Measurements from ENCODE around the gene EIF3K.
"Not testable (repeated sequence)": the region's sequence is repeated elsewhere in the genome, so short reads cannot be mapped to it uniquely, and the experiment has no call there.

EIF3K gene

GRCh38 chr19:38618590-38619360, at the start of gene EIF3K:
TSS of gene EIF3K (plus strand) at chr19:38619188. CDS start at chr19:38619269, 81 bp downstream.
- DNase-seq (ENCODE audit: low read depth in 3 of 3), result peak; percentile 97 to 98 (median 97)

GRCh38 chr19:38569368-38569983, 49.5 kb upstream of the EIF3K start:
- DNase-seq (ENCODE audit: low read depth in 3 of 3), result no peak

- no peak for DNase-seq (ENCODE audit: low read depth in 3 of 3)
Observed at GRCh38 chr19:38571682-38572081, 47.3 kb upstream of the EIF3K start.

GRCh38 chr19:38577826-38578225, 41.2 kb upstream of the EIF3K start:
- no peak for DNase-seq (ENCODE audit: low read depth in 3 of 3)

- not testable (repeated sequence) for DNase-seq (ENCODE audit: low read depth in 3 of 3)
Observed at GRCh38 chr19:38579304-38579703, 39.7 kb upstream of the EIF3K start.

GRCh38 chr19:38580080-38580479, 38.9 kb upstream of the EIF3K start:
- DNase-seq (ENCODE audit: low read depth in 3 of 3), result no peak

- DNase-seq (ENCODE audit: low read depth in 3 of 3), result no peak
Observed at GRCh38 chr19:38583219-38583984, 35.6 kb upstream of the EIF3K start.

- DNase-seq (ENCODE audit: low read depth in 3 of 3), result no peak
Observed at GRCh38 chr19:38583985-38584305, 35.0 kb upstream of the EIF3K start.

- no peak for DNase-seq (ENCODE audit: low read depth in 3 of 3)
Observed at GRCh38 chr19:38587562-38587961, 31.4 kb upstream of the EIF3K start.

- no peak for DNase-seq (ENCODE audit: low read depth in 3 of 3)
Observed at GRCh38 chr19:38588041-38588440, 30.9 kb upstream of the EIF3K start.

- DNase-seq (ENCODE audit: low read depth in 3 of 3), result no peak
Observed at GRCh38 chr19:38592940-38593339, 26.0 kb upstream of the EIF3K start.

- peak in 1 of 3 donors; percentile 32 for DNase-seq (ENCODE audit: low read depth in 3 of 3)
Observed at GRCh38 chr19:38596057-38596981, 22.7 kb upstream of the EIF3K start.

- no peak for DNase-seq (ENCODE audit: low read depth in 3 of 3)
Observed at GRCh38 chr19:38597075-38597474, 21.9 kb upstream of the EIF3K start.

GRCh38 chr19:38599722-38600121, 19.3 kb upstream of the EIF3K start:
- DNase-seq (ENCODE audit: low read depth in 3 of 3), result no peak

GRCh38 chr19:38602856-38603255, 16.1 kb upstream of the EIF3K start:
- not testable (repeated sequence) for DNase-seq (ENCODE audit: low read depth in 3 of 3)

GRCh38 chr19:38606131-38606530, 12.9 kb upstream of the EIF3K start:
- no peak for DNase-seq (ENCODE audit: low read depth in 3 of 3)

- no peak for DNase-seq (ENCODE audit: low read depth in 3 of 3)
Observed at GRCh38 chr19:38614289-38614688, 4.7 kb upstream of the EIF3K start.

GRCh38 chr19:38615007-38615581, 3.9 kb upstream of the EIF3K start:
- DNase-seq (ENCODE audit: low read depth in 3 of 3), result no peak

GRCh38 chr19:38616265-38616664, 2.7 kb upstream of the EIF3K start:
- DNase-seq (ENCODE audit: low read depth in 3 of 3), result no peak

GRCh38 chr19:38617283-38617763, 1.7 kb upstream of the EIF3K start:
- no peak for DNase-seq (ENCODE audit: low read depth in 3 of 3)
